Neural cell (in vitro differentiated cells): ENCODE results near the gene SULT1C3.

Experiments
- EZH2 ChIP-seq: fragments of 200-600, 300-800 bp; shearing (Covaris generic), sonication (generic); IDR thresholded peaks from 2 replicates; pipeline ENCODE4 v1.6.1; 2014; ENCODE audit warnings: antibody characterized with exemption, low read length, borderline replicate concordance, mild to moderate bottlenecking; ENCODE audit not compliant: insufficient read depth, poor library complexity, severe bottlenecking
- POLR2AphosphoS5 ChIP-seq: IDR thresholded peaks from 2 replicates; pipeline ENCODE4 v1.6.1; 2012
- TAF1 ChIP-seq: IDR thresholded peaks from 2 replicates; pipeline ENCODE4 v1.6.1; 2012; ENCODE audit warnings: low read depth
- TF ChIP-seq, protein P1 (sequence below): fragments of 450-650 bp; IDR thresholded peaks from 2 replicates; pipeline ENCODE4 v1.5.1; 2014; ENCODE audit warnings: antibody characterized with exemption, mild to moderate bottlenecking, moderate library complexity; ENCODE audit not compliant: poor library complexity, severe bottlenecking

DNA sequence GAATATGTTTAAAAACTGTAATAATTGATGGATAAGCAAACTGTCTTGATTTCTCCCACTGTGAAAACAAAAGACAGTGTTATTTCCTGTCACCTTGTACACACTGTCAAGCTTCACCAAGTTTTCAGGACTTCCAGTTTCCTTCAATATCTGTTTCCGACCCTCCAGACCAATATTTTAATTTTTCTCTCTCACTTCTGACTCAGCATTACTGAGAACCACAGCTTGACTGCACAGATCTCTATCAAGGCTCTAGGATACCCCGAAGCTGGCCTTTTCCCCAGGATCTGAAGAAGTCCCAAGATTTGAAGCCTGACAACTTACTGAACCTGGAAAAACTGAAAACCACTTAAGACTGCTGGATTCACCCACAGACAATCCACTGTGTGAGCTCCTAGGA, 13.2 kb upstream of the SULT1C3 start:
- TF ChIP-seq, protein P1, sequence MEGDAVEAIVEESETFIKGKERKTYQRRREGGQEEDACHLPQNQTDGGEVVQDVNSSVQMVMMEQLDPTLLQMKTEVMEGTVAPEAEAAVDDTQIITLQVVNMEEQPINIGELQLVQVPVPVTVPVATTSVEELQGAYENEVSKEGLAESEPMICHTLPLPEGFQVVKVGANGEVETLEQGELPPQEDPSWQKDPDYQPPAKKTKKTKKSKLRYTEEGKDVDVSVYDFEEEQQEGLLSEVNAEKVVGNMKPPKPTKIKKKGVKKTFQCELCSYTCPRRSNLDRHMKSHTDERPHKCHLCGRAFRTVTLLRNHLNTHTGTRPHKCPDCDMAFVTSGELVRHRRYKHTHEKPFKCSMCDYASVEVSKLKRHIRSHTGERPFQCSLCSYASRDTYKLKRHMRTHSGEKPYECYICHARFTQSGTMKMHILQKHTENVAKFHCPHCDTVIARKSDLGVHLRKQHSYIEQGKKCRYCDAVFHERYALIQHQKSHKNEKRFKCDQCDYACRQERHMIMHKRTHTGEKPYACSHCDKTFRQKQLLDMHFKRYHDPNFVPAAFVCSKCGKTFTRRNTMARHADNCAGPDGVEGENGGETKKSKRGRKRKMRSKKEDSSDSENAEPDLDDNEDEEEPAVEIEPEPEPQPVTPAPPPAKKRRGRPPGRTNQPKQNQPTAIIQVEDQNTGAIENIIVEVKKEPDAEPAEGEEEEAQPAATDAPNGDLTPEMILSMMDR = no peak
- TF ChIP-seq POLR2AphosphoS5 = no peak
- no peak for TF ChIP-seq EZH2
- no peak for TF ChIP-seq TAF1
